ENCODE results near the gene RHBDL3. TPM values are rescaled to one million over a fixed set of nuclear protein-coding genes. Genes with fewer than 3 reads are reported as not detected.
A peak's percentile ranks its signal among the peaks of the same experiment; 100 is the strongest.

Gene RHBDL3
- total and polyA plus RNA-seq, 2 of the 8 experiments (the other 6 are each of a cell fraction or from before 2014, with no cell fraction given): 9.6 to 12.2 TPM

DNA sequence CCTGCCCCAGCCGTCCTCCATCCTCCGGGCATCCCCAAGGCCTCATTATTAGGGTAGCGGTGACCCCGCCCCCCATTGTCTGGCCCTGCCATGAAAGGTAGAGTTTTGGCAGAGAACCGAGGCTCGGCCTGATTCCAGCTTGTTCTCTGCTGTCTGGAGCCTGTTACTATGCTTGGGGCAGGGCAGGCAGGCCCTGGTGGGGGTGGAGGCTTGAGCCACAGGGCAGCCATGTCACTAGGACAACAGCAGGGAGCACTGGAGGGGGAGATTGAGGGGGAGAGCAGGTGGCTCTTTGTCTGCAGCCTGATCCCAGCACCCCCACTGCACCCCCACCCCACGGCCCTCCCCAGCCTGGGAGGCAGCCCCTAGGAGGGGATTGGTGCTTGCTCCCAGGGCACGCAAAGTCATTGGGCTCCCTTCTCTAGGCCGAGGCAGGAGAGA, 15.4 kb downstream of the RHBDL3 start:
- H4K8ac ChIP-seq (ENCODE audit: extremely low read depth, insufficient read depth, low read length): no peak overlapping the region
- H3K4me3 ChIP-seq (ENCODE audit: extremely low read depth in 1 of 4, insufficient read depth in 2 of 4, low read depth in 3 of 4, low read length in 4 of 4): peak overlapping the region in 2 of 4 experiments; percentile 20 to 22; a peak in 1 of 8 replicates
- no peak overlapping the region for H3K4ac ChIP-seq (replicated peaks; ENCODE audit: insufficient read length, low read depth, low read length)
- H2AFZ ChIP-seq (ENCODE audit: low read length): no peak overlapping the region
- H3K14ac ChIP-seq (ENCODE audit: insufficient read length): no peak overlapping the region
- no peaks in the 10 kb centered on the region for H3K36me3 ChIP-seq (ENCODE audit: control insufficient read depth in 2 of 4, insufficient read depth in 4 of 4, low read length in 3 of 4)
- no peak for FAIRE-seq
- H2BK15ac ChIP-seq (ENCODE audit: low read length): peak overlapping the region; percentile 98; the same call in 1 of the 2 replicates
- H3K79me1 ChIP-seq (ENCODE audit: low read depth, low read length): peaks cover 2% of the 10 kb centered on the region; the same call in 1 of the 2 replicates
- no peaks in the 10 kb centered on the region for H3K79me2 ChIP-seq (ENCODE audit: control insufficient read depth in 1 of 2, insufficient read depth in 2 of 2, low read length in 2 of 2)
- H2BK5ac ChIP-seq (ENCODE audit: low read depth, low read length): peak overlapping the region; percentile 94
- no peak overlapping the region for H2BK120ac ChIP-seq (replicated peaks; ENCODE audit: low read depth, low read length)
- no peak overlapping the region for H3K23ac ChIP-seq (ENCODE audit: insufficient read length)
- peak overlapping the region; percentile 94 for H4K91ac ChIP-seq (replicated peaks; ENCODE audit: insufficient read length, low read length)
- ChIA-PET POLR2A (ENCODE audit: partially characterized antibody) (interaction anchor here (0.8 to 2.8 kb wide), 9 partner anchors 8 to 74 kb away, joined by 3 to 15 read pairs (median 4); no protein-coding TSS in a partner anchor), CTCF (ENCODE audit: partially characterized antibody) (interaction anchor here (1.9 to 2.3 kb wide), 2 partner anchors 16 to 38 kb away, joined by 11 to 18 read pairs; partner anchors contain the start of gene RHBDL3)
- H3K27ac ChIP-seq (ENCODE audit: low read depth, low read length): no peak overlapping the region
- H3K4me1 ChIP-seq (replicated peaks in 1 of 4; ENCODE audit: control insufficient read depth in 3 of 4, insufficient read depth in 4 of 4, low read length in 3 of 4): peaks cover 8 to 42% (median 32%) of the 10 kb centered on the region in 4 experiments
- peaks cover 0 to 3% of the 10 kb centered on the region in 2 experiments for H4K20me1 ChIP-seq (replicated peaks in 1 of 2; ENCODE audit: control insufficient read depth in 1 of 2, insufficient read depth in 2 of 2, low read length in 2 of 2)
- DNase-seq (ENCODE audit: low read depth in 1 of 2, low spot score in 2 of 2): peak in 1 of 2 experiments; percentile 82
- H2BK20ac ChIP-seq (ENCODE audit: low read length): peak overlapping the region; percentile 95; the same call in 1 of the 2 replicates
- peaks cover 5% of the 10 kb centered on the region; the same call in 1 of the 2 replicates for H3K23me2 ChIP-seq (ENCODE audit: low read depth, low read length)
- no peaks in the 10 kb centered on the region for H3K9me3 ChIP-seq (ENCODE audit: insufficient read depth in 2 of 2, low read depth in 1 of 2, low read length in 1 of 2)
- WGBS, 2 experiments (ENCODE audit: extremely low coverage in 1 of 2, insufficient coverage in 1 of 2, insufficient read length in 1 of 2, insufficient replicate concordance in 2 of 2, low coverage in 1 of 2, low lambda C conversion rate in 2 of 2, missing lambda C conversion rate in 1 of 2): 31% methylated on average over 9 of the region's 9 CpGs; no CpG with 5 or more reads in 1 of the 2 experiments
- H3K18ac ChIP-seq (ENCODE audit: extremely low read depth, low read length): peak overlapping the region; percentile 97
- no peak overlapping the region for H3K9ac ChIP-seq (replicated peaks in 1 of 4; ENCODE audit: extremely low read depth in 1 of 4, low read depth in 3 of 4, low read length in 3 of 4)
- no peak overlapping the region for H3K56ac ChIP-seq (replicated peaks; ENCODE audit: insufficient read length, low read depth, low read length)
- peak overlapping the region; percentile 79 for H4K5ac ChIP-seq (ENCODE audit: insufficient read length, low read depth, low read length)
- H3K4me2 ChIP-seq (ENCODE audit: insufficient read depth in 1 of 2, low read depth in 2 of 2, low read length in 2 of 2): peak overlapping the region; percentile 59 to 78
- H2BK12ac ChIP-seq (ENCODE audit: low read depth, low read length): 0 out of 2 replicates have a peak overlapping the region, but pooled peaks have one; percentile 98
- no peak overlapping the region for H2AK5ac ChIP-seq (ENCODE audit: low read depth, low read length)
- H3K27me3 ChIP-seq (replicated peaks in 1 of 4; ENCODE audit: control insufficient read depth in 3 of 4, extremely low read depth in 1 of 4, insufficient read depth in 3 of 4, low read length in 3 of 4): peaks cover 0 to 2% (median 0%) of the 10 kb centered on the region in 4 experiments; a peak in 2 of 7 replicates
- no peak for TF ChIP-seq SP4 (IDR thresholded peaks at IDR 0.05; ENCODE audit: low read length)
- TF ChIP-seq BRCA1 (IDR thresholded peaks at IDR 0.05; ENCODE audit: low read depth, low read length): no peak
- TF ChIP-seq NANOG (IDR thresholded peaks at IDR 0.05; ENCODE audit: insufficient read depth, low read depth, low read length, poor library complexity, severe bottlenecking): no peak
- TF ChIP-seq SP1 (IDR thresholded peaks at IDR 0.05; ENCODE audit: low read depth, low read length): no peak
- TF ChIP-seq, protein P1, sequence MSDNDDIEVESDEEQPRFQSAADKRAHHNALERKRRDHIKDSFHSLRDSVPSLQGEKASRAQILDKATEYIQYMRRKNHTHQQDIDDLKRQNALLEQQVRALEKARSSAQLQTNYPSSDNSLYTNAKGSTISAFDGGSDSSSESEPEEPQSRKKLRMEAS (IDR thresholded peaks at IDR 0.05): no peak
- no peak for TF ChIP-seq CEBPB (IDR thresholded peaks at IDR 0.05; ENCODE audit: low read depth, low read length)
- TF ChIP-seq PHF8 (conservative IDR thresholded peaks at IDR 0.05; ENCODE audit: low read depth, low read length): no peak
- TF ChIP-seq SRF (IDR thresholded peaks at IDR 0.05; ENCODE audit: low read depth, low read length): no peak
- no peak for TF ChIP-seq GTF2F1 (IDR thresholded peaks at IDR 0.05; ENCODE audit: borderline replicate concordance, low read depth, low read length)
- TF ChIP-seq TAF1 (IDR thresholded peaks at IDR 0.05; ENCODE audit: low read depth, low read length): no peak
- TF ChIP-seq EGR1 (IDR thresholded peaks at IDR 0.05; ENCODE audit: borderline replicate concordance, low read depth, low read length): no peak
- TF ChIP-seq HDAC6 (IDR thresholded peaks at IDR 0.05; ENCODE audit: low read depth, low read length): no peak
- TF ChIP-seq POLR2A (IDR thresholded peaks at IDR 0.05; ENCODE audit: control extremely low read depth in 1 of 2, low read depth in 2 of 2, low read length in 2 of 2): no peak; a peak in 1 of 3 replicates
- TF ChIP-seq HDAC2 (IDR thresholded peaks at IDR 0.05; ENCODE audit: borderline replicate concordance in 1 of 2, low read depth in 2 of 2, low read length in 2 of 2): no peak
